GM23338 (cell line): Measurements from ENCODE around the gene ZNF148. TPM values are rescaled to one million over a fixed set of nuclear protein-coding genes. Genes with fewer than 3 reads are reported as not detected.

Experiments used
- ATAC-seq: fragments of 200-7000 bp; cut with Tn5 transposase; 3 replicates; pipeline ENCODE4 v1.9.1; 2020
- DNase-seq: peaks from one replicate; pipeline ENCODE4 v3.0.0-alpha.2; 2015; ENCODE audit warnings: low spot score
- H2AFZ ChIP-seq: fragments of 200-600 bp; sonication (generic); 2 replicates; pipeline ENCODE4 v1.8.0; 2016; ENCODE audit warnings: antibody characterized with exemption, mild to moderate bottlenecking, moderate library complexity
- H3F3A ChIP-seq: fragments of 200-600 bp; sonication (generic); replicated peaks from 2 replicates; pipeline ENCODE4 v1.8.0; 2017; ENCODE audit warnings: antibody characterized with exemption, mixed run types, low read depth
- H3K27ac ChIP-seq: fragments of 200-600 bp; sonication (generic); 2 replicates; pipeline ENCODE4 v1.6.1; 2016; ENCODE audit warnings: low read depth
- H3K27me3 ChIP-seq: fragments of 200-600 bp; sonication (generic); 2 replicates; pipeline ENCODE4 v1.8.0; 2016; ENCODE audit warnings: mild to moderate bottlenecking, mixed run types, moderate library complexity; ENCODE audit not compliant: insufficient read depth
- H3K36me3 ChIP-seq: fragments of 200-600 bp; sonication (generic); 2 replicates; pipeline ENCODE4 v1.8.0; 2016; ENCODE audit warnings: mild to moderate bottlenecking; ENCODE audit not compliant: insufficient read depth
- H3K4me1 ChIP-seq: fragments of 200-600 bp; sonication (generic); 2 replicates; pipeline ENCODE4 v1.8.0; 2016; ENCODE audit warnings: mild to moderate bottlenecking, moderate library complexity; ENCODE audit not compliant: insufficient read depth
- H3K4me2 ChIP-seq: fragments of 200-600 bp; sonication (generic); 2 replicates; pipeline ENCODE4 v1.7.1; 2017; ENCODE audit warnings: mixed run types
- H3K4me3 ChIP-seq: fragments of 200-600 bp; sonication (generic); 2 replicates; pipeline ENCODE4 v1.6.1; 2016; ENCODE audit warnings: mixed run types
- H3K79me2 ChIP-seq: fragments of 200-600 bp; sonication (generic); replicated peaks from 2 replicates; pipeline ENCODE4 v1.8.0; 2017; ENCODE audit warnings: mild to moderate bottlenecking; ENCODE audit not compliant: insufficient read depth
- H3K9me2 ChIP-seq: fragments of 200-600 bp; sonication (generic); 2 replicates; pipeline ENCODE4 v1.8.0; 2017; ENCODE audit not compliant: insufficient read depth
- H4K20me1 ChIP-seq: fragments of 200-600 bp; sonication (generic); replicated peaks from 2 replicates; pipeline ENCODE4 v1.8.0; 2017; ENCODE audit warnings: mild to moderate bottlenecking; ENCODE audit not compliant: insufficient read depth
- H3K27ac Mint-ChIP-seq: 2 replicates; pipeline ENCODE4 v1.8.0; 2020; ENCODE audit warnings: inconsistent platforms, mild to moderate bottlenecking, moderate library complexity, mixed read lengths
- H3K27me3 Mint-ChIP-seq: 3 replicates; pipeline ENCODE4 v1.8.0; 2022; ENCODE audit warnings: low read depth, mild to moderate bottlenecking, moderate library complexity, mixed read lengths, inconsistent platforms; ENCODE audit not compliant: insufficient read depth, poor library complexity
- H3K36me3 Mint-ChIP-seq: 3 replicates; pipeline ENCODE4 v1.8.0; 2021; ENCODE audit warnings: low read depth, mild to moderate bottlenecking, inconsistent platforms, moderate library complexity, mixed read lengths
- H3K4me1 Mint-ChIP-seq: 3 replicates; pipeline ENCODE4 v1.8.0; 2020; ENCODE audit warnings: mild to moderate bottlenecking, inconsistent platforms, mixed read lengths
- H3K4me3 Mint-ChIP-seq: 3 replicates; pipeline ENCODE4 v1.8.0; 2021; ENCODE audit warnings: moderate library complexity, mild to moderate bottlenecking, inconsistent platforms, mixed read lengths
- H3K9me3 Mint-ChIP-seq: 3 replicates; pipeline ENCODE4 v1.8.0; 2020; ENCODE audit warnings: moderate library complexity, mild to moderate bottlenecking, inconsistent platforms, mixed read lengths
- CREB1 ChIP-seq: fragments of 250-450 bp; sonication (Bioruptor Pico); IDR thresholded peaks from 2 replicates; pipeline ENCODE4 v1.5.0; 2020; ENCODE audit warnings: low read depth, mild to moderate bottlenecking, moderate library complexity
- CTCF ChIP-seq, 2 experiments: fragments of 200-600 bp in 1 of 2; sonication (generic) in 1 of 2; conservative IDR thresholded peaks; 2 replicates each; pipeline versions ENCODE4 v1.5.1 to v1.6.1; 2016 to 2017; ENCODE audit warnings: antibody characterized with exemption in 2 of 2, low read depth in 2 of 2, mild to moderate bottlenecking in 2 of 2, moderate library complexity in 1 of 2
- EZH2phosphoT487 ChIP-seq: fragments of 200-600 bp; sonication (generic); IDR thresholded peaks from one replicate; pipeline ENCODE4 v1.8.1; 2018; ENCODE audit warnings: antibody characterized with exemption; ENCODE audit not compliant: unreplicated experiment
- NANOG ChIP-seq: IDR thresholded peaks from 2 replicates; pipeline ENCODE4 v1.6.1; 2016; ENCODE audit warnings: antibody characterized with exemption, borderline replicate concordance
- POLR2AphosphoS5 ChIP-seq: IDR thresholded peaks from 2 replicates; pipeline ENCODE4 v1.6.1; 2016; ENCODE audit warnings: antibody characterized with exemption, low read depth
- STAT1 ChIP-seq: IDR thresholded peaks from one replicate; pipeline ENCODE4 v1.6.1; 2016; ENCODE audit warnings: antibody characterized with exemption; ENCODE audit not compliant: unreplicated experiment
- ZNF114 ChIP-seq: fragments of 250-450 bp; sonication (Bioruptor Pico); IDR thresholded peaks from 2 replicates; pipeline ENCODE4 v1.5.0; 2020; ENCODE audit warnings: mild to moderate bottlenecking, moderate library complexity
- ZNF462 ChIP-seq: fragments of 250-450 bp; sonication (Bioruptor Pico); IDR thresholded peaks from 2 replicates; pipeline ENCODE4 v1.5.0; 2020; ENCODE audit warnings: mild to moderate bottlenecking, moderate library complexity
- polyA plus RNA-seq: library from polyadenylated mRNA; unstranded; fragments of >200 nt; fragmentation: Nextera tagmentation; extraction: Ambion mirVana; gene quantifications from 2 replicates; pipeline ENCODE4 v1.2.1, GENCODE V29; 2016
- total RNA-seq: library from RNA; depleted of rRNA; stranded (reverse); fragments of >200 nt; shearing (Covaris generic); gene quantifications from 2 replicates; pipeline ENCODE4 v1.2.3, GENCODE V29; 2014

Gene ZNF148
- total and polyA plus RNA-seq, 2 experiments from 2014 or later = 13.9 to 16.9 TPM

GRCh38 chr3:125185805-125186204 lies 189.3 kb downstream of the ZNF148 start (continued):
- TF ChIP-seq ZNF462 (CRISPR knock-in tag) (no peak), CREB1 (no peak), EZH2phosphoT487 (no peak), POLR2AphosphoS5 (no peak), CTCF (conservative IDR thresholded peaks at IDR 0.05; ENCODE audit: low read depth in 2 of 2) (no peak), NANOG (no peak), STAT1 (no peak)

DNA sequence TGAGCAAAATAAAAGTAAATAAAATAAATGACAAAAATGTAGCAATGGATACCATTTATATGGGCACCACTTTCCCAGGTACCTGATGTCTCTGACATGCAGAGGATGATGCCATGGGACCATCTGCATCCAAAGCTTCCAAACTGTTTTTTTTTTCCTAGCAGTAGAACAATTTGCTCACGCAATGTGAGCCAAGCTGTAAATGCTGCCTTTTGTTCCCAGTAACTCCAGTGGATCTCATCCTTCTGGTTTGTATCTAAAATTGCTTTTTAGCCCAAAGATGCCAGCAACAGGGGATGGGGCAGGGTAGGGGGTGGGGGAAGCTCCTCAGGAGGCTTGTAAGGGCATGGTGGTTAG lies 195.3 kb downstream of the ZNF148 start:
- H4K20me1 ChIP-seq = no peaks in the 10 kb centered on the region
- no peaks in the 10 kb centered on the region for H3K36me3 Mint-ChIP-seq
- TF ChIP-seq ZNF462 (CRISPR knock-in tag) (no peak), CREB1 (no peak), ZNF114 (no peak)
- H3K9me2 ChIP-seq = no peaks in the 10 kb centered on the region
- no peaks in the 10 kb centered on the region for H3K79me2 ChIP-seq
- H3F3A ChIP-seq = 0 out of 2 replicates have a peak, but pooled peaks cover 2% of the 10 kb centered on the region
- ATAC-seq (no peak), DNase-seq (no peak)
- no peak overlapping the region for H2AFZ ChIP-seq
- no peak overlapping the region for H3K4me3 Mint-ChIP-seq
- H3K4me3 ChIP-seq = no peak overlapping the region
- peaks cover 8% of the 10 kb centered on the region for H3K4me1 Mint-ChIP-seq
- H3K4me1 ChIP-seq = peaks cover 12% of the 10 kb centered on the region
- H3K27ac Mint-ChIP-seq = no peak overlapping the region
- H3K27me3 Mint-ChIP-seq = no peaks in the 10 kb centered on the region
- no peak overlapping the region for H3K27ac ChIP-seq
- no peaks in the 10 kb centered on the region for H3K9me3 Mint-ChIP-seq
- no peak overlapping the region for H3K4me2 ChIP-seq
- no peaks in the 10 kb centered on the region for H3K27me3 ChIP-seq
- 0 out of 2 replicates have a peak, but pooled peaks cover 3% of the 10 kb centered on the region for H3K36me3 ChIP-seq
